Nephron progenitor cell (in vitro differentiated cells): ENCODE data around the gene SCIN.
"Not testable (repeated sequence)": the region's sequence is repeated elsewhere in the genome, so short reads cannot be mapped to it uniquely, and the experiment has no call there.

Experiments
- DNase-seq: peaks from one replicate; pipeline ENCODE4 v3.0.0; 2021
- H3K27ac Mint-ChIP-seq: 2 replicates; pipeline ENCODE4 v1.8.0; 2021; ENCODE audit warnings: mild to moderate bottlenecking, moderate library complexity, mixed read lengths
- H3K27me3 Mint-ChIP-seq: 2 replicates; pipeline ENCODE4 v1.8.0; 2021; ENCODE audit warnings: mild to moderate bottlenecking, low read depth, mixed read lengths; ENCODE audit not compliant: poor library complexity
- H3K36me3 Mint-ChIP-seq: 2 replicates; pipeline ENCODE4 v1.8.0; 2021; ENCODE audit warnings: low read depth, mixed read lengths
- H3K4me1 Mint-ChIP-seq: 2 replicates; pipeline ENCODE4 v1.8.0; 2021; ENCODE audit warnings: mixed read lengths
- H3K4me3 Mint-ChIP-seq: 2 replicates; pipeline ENCODE4 v1.8.0; 2021; ENCODE audit warnings: mild to moderate bottlenecking, moderate library complexity, mixed read lengths
- H3K9me3 Mint-ChIP-seq: 2 replicates; pipeline ENCODE4 v1.8.0; 2021; ENCODE audit warnings: mild to moderate bottlenecking, moderate library complexity, mixed read lengths
- TF ChIP-seq, protein P1 (sequence below): fragments of 200-600 bp; sonication (generic); IDR thresholded peaks from 2 replicates; pipeline ENCODE4 v1.5.0; 2021; ENCODE audit warnings: antibody characterized with exemption

Gene SCIN

GRCh38 chr7:12661581-12661980 lies 91.1 kb downstream of the SCIN start:
- H3K27ac Mint-ChIP-seq: no peak overlapping the region
- TF ChIP-seq, protein P1, sequence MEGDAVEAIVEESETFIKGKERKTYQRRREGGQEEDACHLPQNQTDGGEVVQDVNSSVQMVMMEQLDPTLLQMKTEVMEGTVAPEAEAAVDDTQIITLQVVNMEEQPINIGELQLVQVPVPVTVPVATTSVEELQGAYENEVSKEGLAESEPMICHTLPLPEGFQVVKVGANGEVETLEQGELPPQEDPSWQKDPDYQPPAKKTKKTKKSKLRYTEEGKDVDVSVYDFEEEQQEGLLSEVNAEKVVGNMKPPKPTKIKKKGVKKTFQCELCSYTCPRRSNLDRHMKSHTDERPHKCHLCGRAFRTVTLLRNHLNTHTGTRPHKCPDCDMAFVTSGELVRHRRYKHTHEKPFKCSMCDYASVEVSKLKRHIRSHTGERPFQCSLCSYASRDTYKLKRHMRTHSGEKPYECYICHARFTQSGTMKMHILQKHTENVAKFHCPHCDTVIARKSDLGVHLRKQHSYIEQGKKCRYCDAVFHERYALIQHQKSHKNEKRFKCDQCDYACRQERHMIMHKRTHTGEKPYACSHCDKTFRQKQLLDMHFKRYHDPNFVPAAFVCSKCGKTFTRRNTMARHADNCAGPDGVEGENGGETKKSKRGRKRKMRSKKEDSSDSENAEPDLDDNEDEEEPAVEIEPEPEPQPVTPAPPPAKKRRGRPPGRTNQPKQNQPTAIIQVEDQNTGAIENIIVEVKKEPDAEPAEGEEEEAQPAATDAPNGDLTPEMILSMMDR: no peak
- no peaks in the 10 kb centered on the region for H3K4me1 Mint-ChIP-seq
- no peak overlapping the region for H3K4me3 Mint-ChIP-seq
- no peaks in the 10 kb centered on the region for H3K36me3 Mint-ChIP-seq
- H3K9me3 Mint-ChIP-seq: peaks cover 8% of the 10 kb centered on the region
- no peak for DNase-seq
- H3K27me3 Mint-ChIP-seq: peaks cover 4% of the 10 kb centered on the region

DNA sequence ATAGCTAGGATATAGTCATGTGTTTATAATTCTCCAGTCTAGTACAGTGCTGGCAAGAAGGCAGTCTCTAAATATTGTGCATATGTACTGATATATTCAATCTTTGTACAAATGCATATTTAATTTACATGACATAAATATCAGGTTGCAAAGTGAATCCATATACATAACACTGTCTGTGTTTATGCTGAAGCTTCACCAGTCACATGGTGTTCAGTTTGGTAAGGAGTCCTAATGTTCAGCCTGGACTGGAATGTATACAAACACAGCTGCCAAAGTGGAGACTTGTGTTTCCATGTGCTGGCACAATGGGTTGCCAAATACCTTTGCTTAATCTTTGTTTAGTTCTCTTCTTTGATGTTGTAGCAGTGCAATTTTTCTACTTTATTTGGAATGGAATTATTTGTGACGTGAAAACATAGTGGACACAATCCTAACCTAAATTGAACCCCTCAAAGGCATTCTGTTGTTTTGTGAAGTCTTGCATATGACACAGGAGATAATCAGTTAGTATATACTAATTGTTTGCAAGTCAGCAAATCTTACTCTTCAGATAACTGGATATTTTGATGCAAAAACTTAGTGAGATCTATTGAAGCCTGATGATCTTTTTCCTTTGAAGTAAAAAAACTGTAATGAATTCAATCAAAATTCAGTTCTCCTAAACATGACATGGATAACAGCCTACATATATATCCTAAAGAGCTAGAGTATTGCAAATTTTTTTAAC lies 99.6 kb downstream of the SCIN start:
- Mint-ChIP-seq H3K27me3 (no peaks in the 10 kb centered on the region), H3K4me1 (no peaks in the 10 kb centered on the region), H3K9me3 (peaks cover 3% of the 10 kb centered on the region), H3K36me3 (no peaks in the 10 kb centered on the region), H3K27ac (no peak overlapping the region), H3K4me3 (no peak overlapping the region)
- no peak for DNase-seq
- TF ChIP-seq, protein P1: no peak

DNA sequence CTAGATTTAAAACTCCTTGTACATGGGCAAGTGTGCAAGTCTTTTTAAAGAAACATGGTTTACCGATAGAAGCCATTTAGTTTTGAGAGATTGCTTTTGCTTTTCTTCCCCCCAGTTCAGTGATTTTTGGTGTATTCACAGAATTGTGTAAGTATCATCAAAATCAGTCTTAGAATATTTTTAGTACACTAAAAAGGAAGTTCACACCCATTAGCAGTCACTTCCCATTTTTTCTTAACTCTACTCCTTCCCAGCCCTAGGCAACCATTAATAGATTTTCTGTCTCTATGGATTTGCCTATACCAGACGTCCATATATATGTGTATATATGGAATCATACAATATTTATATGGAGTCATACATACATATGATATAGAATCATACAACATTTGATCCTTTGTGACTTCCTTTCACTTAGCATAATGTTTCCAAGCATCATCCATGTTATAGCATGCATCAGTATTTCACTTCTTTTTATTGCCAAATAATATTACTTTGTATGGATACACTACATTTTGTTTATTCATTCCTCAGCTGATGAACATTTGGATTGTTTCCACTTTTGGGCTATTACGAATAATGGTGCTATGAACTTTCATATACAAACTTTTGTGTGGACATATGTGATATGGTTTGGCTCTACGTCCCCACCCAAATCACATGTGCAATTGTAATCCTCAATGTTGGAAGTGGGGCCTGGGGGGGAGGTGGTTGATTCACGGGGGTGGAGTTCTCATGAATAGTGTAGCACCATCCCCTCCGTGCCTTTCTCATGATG lies 100.4 kb downstream of the SCIN start:
- Mint-ChIP-seq H3K9me3 (peaks cover 10% of the 10 kb centered on the region), H3K4me1 (no peaks in the 10 kb centered on the region), H3K27ac (no peak overlapping the region), H3K27me3 (no peaks in the 10 kb centered on the region), H3K36me3 (no peaks in the 10 kb centered on the region), H3K4me3 (no peak overlapping the region)
- no peak for DNase-seq
- TF ChIP-seq, protein P1: no peak

- not testable (repeated sequence) for H3K4me3 Mint-ChIP-seq, H3K27ac Mint-ChIP-seq, H3K4me1 Mint-ChIP-seq, H3K27me3 Mint-ChIP-seq, DNase-seq, H3K36me3 Mint-ChIP-seq
- H3K9me3 Mint-ChIP-seq: peaks cover 28% of the 10 kb centered on the region
Measured at GRCh38 chr7:12673436-12673835, 102.9 kb downstream of the SCIN start.

DNA sequence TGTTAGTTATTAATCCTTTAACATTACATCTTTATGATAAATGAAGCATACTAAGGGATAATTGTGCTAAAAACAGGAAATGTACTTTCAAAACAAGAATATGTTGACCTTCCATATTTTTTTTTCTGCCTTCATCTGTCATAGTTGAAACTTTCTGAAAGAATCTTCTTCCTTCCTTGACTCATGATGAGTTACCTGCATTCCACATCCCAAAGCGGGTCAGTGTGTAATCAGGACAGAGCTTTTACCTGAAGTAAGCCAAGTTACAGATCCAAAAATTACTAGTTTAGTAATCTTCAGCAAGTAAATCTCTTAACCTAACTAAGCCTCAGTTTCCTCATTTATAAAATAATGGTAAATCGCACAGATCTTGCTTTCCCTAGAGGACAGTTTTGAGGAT lies 103.5 kb downstream of the SCIN start:
- Mint-ChIP-seq H3K9me3 (peaks cover 28% of the 10 kb centered on the region), H3K27me3 (no peaks in the 10 kb centered on the region), H3K36me3 (no peaks in the 10 kb centered on the region), H3K4me3 (no peak overlapping the region), H3K4me1 (no peaks in the 10 kb centered on the region), H3K27ac (no peak overlapping the region)
- no peak for DNase-seq
- TF ChIP-seq, protein P1: no peak

- DNase-seq: no peak
Measured at GRCh38 chr7:12674861-12675260, 104.3 kb downstream of the SCIN start.

More at GRCh38 chr7:12674861-12675260, 104.3 kb downstream of the SCIN start:
- H3K9me3 Mint-ChIP-seq: peaks cover 28% of the 10 kb centered on the region
- no peaks in the 10 kb centered on the region for H3K4me1 Mint-ChIP-seq
- TF ChIP-seq, protein P1: no peak
- no peak overlapping the region for H3K27ac Mint-ChIP-seq
- no peak overlapping the region for H3K4me3 Mint-ChIP-seq
- H3K36me3 Mint-ChIP-seq: no peaks in the 10 kb centered on the region
- H3K27me3 Mint-ChIP-seq: no peaks in the 10 kb centered on the region
